SKM-1 (cell line): ENCODE data around the gene EHMT1.

ENCODE experiments used
- DNase-seq: peaks from one replicate; lab custom pipeline; 2025; ENCODE audit not compliant: unreplicated experiment; lab: John Stamatoyannopoulos, UW

The EHMT1 gene

DNA sequence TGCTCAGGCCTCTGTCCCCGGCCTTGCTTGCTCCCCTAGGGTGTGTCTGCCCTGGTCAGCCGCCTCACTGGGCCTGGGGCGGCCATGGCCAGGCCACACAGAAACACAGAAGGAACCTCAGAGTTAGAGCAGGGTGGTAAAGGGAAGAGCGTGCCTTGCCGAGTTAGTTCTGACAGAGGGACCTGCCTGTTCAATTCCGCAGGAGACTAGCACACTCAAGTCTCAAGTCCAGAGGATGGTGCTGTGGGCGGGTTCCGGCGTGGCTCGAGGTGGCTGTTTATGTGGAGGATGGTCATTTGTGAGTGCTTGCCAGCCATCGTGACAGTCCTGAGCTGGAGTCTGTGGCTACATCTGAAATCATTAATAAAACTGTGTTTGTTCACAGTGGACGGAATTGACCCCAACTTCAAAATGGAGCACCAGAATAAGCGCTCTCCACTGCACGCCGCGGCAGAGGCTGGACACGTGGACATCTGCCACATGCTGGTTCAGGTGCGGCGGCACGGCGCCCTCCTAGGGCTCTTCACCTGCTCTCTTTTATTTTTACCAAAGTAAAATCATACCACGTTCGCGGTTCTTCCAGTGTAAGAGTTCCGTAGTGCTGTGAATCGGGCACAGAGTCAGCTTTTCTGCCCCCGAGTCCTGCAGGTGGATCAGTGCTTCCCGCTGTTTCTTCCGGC is 163.2 kb downstream of the EHMT1 start:
- no peak for DNase-seq

DNA sequence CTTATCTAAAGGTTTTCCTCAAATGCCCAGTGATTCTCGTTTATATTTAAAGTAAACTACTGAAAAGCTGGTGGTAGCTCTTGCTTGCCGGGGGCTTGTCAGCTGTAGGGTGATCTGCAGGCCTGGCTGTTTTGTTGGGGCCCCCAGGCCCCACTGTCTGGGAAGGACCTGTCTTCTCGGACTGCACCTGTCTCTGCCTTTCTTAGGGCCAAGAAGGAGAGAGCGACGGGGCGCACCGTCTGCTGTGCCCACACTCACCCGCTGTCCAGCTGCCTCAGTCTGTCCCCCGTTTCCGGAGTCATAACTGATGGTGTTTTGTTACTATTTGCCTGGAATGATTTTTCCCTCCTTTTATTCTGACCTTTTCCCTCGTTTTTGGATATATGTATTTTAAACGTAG is 164.7 kb downstream of the EHMT1 start:
- DNase-seq, result no peak

DNA sequence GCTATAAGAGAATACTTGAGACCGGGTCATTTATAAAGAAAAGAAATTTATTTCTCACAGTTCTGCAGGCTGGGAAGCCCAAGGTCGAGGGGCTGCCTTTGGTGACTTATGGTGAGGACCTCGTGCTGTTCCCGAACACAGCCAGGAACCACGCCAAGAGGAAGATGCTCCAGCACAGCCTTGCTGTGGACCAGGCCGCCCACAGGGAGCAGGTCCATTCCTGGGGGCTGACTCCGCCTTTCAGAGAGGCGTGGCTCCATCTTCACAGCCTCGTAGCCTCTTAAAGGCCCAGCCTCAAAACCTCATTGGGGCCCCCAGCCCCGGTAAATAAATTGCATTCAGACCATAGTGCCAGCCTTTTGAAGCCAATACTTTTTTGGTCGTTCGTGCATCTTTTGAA is 165.2 kb downstream of the EHMT1 start:
- DNase-seq, result no peak

DNA sequence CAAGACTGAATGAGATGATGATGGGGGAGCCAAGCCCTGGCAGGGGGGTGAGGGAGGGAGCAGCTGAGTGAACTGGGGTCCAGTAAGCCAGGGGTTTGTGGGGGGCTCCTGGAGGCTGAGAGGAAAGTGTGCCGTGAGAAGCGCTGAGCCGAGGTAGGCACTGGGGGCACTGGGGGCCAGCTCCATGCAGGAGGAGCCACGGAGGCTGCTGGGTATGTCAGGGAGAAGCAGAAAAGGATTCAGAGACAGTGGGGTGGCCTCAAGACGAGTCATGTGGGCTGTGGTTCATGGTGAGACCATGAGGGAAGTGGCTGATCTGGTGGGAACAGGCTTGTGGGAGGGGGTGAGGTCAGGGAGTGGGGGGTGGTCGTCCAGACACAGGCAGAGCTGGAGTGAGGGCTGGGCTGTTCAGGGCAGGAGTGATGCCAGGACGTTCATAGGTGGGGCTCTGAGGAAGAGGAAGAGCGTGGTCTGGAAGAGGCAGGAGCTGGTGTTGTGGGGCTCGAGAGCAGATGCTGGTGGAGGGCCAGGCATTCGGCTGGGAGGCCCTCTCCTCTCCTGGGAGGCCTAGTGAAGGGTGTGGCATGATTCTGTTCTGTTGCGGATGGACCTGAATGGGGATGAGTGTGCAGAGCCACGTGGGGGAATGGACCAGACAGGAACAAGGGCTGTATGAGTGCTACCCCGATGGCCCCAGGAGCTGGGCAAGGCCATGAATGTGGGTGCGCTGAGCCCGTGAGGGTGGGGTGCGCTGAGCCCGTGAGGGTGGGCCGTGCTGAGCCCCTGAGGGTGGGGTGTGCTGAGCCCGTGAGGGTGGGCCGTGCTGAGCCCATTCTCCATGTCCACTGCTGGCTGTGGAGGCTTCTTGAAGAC is 166.1 kb downstream of the EHMT1 start:
- no peak for DNase-seq

DNA sequence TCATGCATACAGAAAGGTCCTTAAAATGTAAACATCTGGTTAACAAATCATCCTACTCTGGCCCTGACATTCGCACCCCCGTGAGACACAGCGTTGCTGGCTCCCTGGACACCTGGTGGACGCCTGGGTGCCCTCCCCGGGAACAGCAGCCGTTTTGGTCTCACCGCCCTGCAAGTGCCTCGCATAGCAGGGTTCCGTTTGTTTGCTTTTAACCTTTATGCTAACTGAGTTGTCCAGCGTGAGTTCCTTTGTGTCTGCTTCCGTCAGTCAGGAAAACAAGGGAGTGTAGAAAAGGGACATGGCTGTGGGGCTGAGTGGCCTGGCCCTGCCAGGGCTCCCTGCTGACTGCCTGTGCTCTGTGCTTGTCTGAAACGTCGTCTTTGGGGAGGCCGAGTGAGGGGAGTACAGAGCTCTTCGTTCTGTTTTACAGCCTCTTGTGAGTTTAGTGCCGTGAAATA is 166.9 kb downstream of the EHMT1 start:
- DNase-seq, result no peak

DNA sequence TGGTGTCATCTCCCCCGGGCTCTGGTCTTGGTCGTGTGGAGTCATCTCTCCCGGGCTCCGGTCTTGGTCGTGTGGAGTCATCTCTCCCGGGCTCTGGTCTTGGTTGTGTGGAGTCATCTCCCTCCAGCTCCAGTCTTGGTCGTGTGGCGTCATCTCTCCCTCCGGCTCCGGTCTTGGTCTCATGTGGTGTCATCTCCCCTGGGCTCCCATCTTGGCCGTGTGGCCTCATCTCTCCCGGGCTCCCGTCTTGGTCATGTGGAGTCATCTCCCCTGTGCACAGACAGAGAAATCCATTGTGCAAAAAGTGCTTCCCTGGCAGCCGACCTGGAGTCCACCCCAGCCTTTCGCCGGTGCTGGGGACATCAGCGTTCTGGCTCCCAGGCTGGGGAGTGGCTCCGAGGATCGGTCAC is 167.7 kb downstream of the EHMT1 start:
- DNase-seq, result no peak

DNA sequence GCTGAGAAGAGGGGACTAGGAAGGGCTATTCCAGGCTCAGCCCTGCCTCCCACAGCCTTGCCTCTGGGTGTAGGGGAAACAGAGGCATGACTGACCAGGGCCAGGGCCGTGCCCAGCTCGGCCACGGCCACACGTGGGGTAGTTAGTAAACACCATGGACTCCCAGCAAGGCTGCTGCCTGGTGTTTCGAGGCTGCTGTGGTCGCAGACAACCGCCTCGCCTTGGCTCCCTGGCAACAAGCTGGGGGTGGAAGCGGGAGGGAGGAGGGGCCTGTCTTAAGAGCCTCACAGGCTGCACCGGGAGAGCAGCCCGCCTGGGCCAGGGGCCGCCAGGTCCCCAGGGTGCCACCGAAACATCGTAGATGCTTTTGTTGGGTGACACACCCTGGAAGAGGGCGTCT is 168.6 kb downstream of the EHMT1 start:
- no peak for DNase-seq

DNA sequence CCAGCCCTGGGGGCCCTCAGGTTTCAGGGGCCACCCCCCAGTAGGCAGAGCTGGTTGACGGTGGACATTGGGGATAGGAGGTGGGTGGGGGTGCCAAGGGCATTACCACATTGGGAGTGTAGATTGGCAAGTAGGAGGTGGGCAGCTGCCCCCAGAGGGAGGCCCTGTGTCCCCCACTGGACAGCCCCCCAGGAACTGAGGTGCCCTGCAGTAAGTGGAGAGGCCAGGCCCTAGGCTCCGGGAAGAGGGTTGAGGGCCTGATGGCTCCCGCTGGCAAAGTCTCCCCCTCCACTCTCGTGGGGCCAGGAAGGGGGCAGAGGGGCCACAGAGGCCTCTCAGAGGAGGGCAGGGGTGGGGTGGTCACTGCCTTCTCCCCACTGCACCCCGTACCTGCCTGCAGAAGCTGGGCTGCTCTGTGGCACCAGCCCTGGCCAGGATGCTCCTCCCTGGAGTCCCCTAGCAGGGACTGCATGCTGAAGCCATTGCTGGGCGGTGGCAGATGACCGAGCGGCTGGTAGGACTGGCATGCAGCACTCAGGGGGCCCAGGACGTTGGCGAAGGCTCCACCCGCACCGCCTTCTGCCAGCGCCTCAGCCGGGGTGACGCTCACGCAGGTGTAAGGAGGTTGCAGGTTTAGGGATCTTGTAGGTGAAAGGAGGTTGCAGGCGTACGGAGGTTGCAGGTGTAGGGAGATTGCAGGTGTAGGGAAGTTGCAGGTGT is 169.1 kb downstream of the EHMT1 start:
- no peak for DNase-seq

DNA sequence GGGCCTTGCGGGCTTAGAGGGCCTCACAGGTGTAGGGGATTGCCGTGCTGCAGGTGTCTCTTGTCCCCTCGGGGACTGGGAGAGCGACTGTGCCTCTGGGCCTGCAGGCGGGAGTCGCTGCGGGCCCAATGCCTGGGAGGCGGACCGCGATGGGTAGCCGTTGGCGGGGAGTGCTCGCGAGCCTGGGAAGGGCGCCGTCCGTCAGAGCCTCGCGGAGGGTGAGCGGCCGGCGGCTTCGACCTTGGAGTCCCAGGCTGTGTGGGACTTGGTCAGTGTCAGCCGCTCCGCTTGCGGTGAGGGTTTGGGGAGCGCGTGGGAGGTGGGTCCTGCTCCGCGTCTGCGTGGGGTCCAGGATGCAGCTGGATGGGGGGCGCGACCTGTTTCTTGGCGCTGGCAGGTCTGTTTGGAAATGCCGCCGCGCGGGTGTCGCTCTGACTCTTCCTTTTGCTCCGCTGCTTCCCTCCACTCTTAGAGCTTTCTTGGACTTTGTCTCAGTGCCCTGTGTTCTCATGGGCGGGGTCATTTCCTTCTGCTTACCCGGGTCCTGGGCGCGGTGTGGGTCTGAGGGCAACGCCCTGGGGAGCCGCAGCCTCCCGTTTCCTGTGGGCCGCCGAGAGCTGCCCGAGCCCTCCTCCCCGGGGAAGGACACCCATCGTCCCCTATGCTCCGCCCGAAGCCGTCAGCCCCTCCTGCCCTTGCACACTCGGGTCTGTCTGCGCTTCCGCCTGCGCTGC is 169.9 kb downstream of the EHMT1 start:
- DNase-seq, result no peak

DNA sequence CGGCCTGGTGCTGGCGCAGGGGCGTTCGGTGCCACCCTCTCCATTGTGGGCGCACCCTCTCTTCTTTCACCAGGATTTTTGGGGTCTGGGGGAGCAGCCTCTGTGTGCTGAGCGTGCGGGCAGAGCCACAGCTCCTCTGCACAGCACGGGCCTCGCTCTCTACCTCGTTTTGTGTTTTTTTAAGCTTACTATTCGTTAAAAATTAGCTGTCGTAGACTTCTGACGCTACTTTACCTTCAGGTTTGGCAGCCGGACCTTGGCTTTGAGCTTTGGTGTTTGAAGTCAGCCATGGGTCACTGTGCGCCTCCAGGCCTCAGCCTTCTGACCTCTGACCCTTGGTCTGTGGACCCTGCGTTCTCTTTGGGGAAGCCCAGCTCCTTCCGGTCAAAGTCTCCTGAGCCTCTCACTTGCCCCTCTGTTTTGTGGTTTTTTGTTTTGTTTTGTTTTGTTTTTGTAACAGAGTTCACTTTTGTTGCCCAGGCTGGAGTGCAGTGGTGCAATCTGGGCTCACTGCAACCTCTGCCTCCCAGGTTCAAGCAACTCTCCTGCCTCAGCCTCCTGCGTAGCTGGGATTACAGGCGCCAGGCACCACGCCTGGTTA is 170.6 kb downstream of the EHMT1 start:
- no peak for DNase-seq

DNA sequence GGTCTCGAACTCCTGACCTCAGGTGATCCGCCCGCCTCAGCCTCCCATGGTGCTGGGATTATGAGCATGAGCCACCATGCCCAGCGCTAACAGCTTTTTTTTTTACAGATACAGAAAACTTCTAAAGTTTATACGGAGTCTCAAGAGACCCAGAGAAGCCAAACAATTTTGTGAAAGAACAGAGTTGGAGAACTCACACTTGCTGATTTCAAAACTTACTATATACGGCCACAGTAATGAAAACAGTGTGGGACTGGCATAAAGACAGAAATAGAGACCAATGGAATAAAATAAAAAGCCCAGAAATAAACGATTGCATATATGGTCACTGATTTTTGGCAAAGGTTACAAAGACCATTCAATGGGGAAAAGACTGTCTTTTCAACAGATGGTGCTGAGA is 173.1 kb downstream of the EHMT1 start:
- DNase-seq, result no peak

DNA sequence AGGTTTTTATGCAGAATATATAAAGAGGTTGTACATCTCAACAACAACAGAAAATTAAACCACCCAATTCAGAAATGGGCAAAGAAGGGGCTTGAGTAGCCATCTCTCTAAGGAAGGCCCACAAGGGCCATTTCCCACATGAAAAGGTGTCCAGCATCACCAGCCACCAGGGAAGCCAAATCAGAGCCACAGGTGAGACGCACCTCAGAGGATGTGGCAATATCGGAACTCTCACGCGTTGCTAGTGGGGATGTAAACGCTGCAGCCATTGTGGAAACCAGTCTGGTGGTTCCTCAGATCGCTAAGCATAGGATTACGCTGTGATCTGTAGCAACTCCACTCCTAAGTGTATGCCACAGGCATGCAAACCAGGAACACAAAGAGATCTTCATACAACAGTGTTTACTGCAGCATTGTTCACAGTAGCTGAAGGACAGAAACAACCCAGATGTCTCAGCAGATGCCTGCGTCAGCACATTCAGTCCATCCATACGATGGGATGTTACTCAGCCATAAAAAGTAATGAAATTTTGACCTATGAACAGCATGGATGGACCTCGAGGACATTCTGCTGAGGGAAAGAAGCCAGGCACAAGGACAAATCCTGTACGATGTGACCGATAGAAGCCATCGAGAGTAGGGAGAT is 174.5 kb downstream of the EHMT1 start:
- no peak for DNase-seq

DNA sequence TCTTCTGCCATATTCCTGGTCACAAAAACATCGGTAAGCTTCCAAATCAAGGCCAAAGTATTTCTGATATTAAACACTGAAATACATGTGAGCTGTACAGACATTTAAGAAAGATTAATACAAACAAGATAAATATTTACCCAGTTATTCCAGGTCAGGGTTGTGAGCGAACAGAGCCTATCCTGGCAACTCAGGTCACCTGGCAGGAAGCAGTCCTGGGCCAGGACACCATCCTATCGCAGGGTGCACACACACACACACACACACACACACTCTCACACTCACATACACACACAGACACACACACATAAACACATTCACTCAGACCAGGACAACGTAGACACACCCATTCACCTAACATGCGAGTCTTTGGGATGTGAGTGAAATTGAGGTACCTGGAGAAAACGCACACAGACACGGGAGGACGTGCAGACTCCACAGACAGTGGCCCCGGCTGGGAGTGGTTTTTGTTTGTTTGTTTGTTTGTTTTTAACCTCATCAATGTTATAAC is 176.4 kb downstream of the EHMT1 start:
- no peak for DNase-seq

DNA sequence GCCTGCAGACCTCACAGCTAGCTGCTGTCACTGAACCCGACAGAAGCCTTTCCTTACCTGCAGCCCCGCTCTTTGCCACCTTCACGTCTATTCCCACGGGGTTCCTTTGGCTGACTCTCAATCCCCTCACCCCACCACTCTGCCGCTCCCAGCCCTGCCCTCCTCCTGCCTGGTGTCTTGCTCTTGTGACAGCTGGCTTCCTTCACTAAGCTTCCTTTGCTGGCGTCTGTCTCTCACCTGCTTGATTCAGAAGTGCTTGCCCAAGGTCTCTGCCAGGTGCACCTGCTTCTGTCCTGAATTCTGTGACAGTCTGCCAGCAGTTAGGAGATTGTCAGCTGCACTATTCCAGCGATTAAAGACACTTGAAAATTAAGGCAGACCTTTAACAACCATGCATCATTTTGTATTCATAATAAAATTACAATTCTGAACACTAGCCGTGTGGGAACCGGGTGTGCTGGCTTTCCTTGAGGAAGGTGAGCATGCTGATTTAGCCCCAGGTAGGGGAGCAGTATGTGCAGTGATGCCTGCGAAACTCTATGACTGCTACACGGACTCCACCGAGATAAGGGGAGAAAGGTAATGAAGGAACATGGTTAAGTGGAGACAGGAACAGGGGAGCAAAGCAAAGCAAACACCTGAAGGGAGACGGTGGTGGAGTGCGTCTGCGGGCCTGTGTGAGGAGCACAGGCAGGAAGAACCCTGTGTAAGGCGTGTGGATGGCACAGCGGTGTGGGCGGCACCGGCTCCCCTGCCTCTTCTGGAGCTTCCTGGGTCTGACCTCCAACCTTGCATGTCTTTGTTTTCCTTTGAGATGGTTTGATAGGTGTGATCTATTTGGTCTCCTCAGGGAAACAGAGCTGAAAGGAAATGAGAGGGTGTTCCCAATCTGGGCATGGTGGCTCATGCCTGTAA is 178.7 kb downstream of the EHMT1 start:
- no peak for DNase-seq

DNA sequence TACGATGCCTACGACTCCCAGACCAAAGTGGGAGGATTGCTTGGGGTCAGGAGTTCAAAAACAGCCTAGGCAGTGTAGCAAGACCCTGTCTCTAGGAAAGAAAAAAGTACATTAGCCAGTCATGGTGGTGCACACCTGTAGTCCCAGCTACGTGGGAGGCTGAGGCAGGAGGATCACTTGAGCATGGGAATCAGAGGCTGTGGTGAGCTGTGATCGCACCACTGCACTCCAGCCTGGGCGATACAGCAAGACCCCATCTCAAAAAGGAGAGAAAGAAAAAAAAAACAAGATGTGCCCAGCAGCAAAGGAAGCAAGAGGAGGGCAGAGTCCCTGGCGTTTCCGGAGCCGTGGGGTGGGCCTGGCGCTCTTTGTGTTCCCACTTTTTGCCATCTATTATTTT is 179.3 kb downstream of the EHMT1 start:
- no peak for DNase-seq

DNA sequence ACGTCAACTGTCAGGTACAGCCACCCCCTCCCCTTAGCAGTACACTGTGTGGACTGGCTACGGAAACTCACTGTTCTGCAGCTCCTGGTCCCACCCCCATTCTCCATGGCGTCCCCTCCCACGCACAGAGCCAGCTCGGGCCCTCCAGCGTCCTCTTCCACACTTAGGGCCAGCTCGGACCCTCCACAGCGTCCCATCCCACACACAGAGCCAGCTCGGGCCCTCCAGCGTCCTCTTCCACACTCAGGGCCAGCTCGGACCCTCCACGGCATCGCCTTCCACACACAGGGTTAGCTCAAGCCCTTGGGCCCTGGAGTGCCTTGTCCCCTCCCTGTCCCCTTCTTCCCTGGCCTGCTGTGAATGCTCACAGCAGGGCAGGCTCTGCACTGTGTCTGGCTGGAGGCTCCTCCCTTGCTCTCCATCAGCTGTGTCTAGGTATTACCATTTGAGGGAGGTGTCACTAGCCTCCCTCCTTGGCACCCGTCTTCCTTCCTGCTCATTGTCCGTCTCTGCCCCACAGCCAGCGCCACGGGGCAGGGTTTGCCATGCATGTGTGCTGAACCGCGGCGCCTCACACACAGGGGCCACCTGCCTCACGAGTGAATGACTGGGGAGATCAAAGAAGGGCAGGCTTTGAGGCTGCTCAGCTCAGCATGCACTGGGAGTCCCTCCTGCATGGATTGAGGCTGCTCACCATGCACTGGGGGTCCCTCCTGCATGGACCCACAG is 180.3 kb downstream of the EHMT1 start:
- no peak for DNase-seq

DNA sequence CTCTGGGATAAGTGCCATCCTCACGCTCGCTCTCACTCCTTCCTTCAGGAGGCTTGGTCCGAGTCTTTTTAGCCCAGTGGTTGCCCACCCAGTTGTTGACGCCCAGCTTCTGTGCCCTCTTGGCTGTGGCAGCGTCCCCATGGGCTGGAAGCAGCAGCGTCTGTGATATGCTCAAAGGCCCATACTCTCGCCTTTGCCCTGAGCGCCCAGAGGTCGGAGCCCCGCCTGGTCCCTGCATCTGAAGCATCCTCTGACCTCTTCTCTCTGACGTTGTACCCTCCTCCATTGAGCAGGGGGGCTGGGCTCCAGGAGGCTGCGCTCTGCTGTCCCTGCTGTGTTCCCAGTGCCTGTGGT is 180.8 kb downstream of the EHMT1 start:
- DNase-seq, result no peak
